GM18858 (cell line): ENCODE data around the gene INPP5F.

Experiments
- ATAC-seq: cut with Tn5 transposase; IDR thresholded peaks from one replicate; pipeline ENCODE4 v1.9.1; 2021; ENCODE audit not compliant: unreplicated experiment

Gene INPP5F

GRCh38 chr10:119807960-119808697 lies 82.3 kb downstream of the INPP5F start:
- no peak for ATAC-seq

DNA sequence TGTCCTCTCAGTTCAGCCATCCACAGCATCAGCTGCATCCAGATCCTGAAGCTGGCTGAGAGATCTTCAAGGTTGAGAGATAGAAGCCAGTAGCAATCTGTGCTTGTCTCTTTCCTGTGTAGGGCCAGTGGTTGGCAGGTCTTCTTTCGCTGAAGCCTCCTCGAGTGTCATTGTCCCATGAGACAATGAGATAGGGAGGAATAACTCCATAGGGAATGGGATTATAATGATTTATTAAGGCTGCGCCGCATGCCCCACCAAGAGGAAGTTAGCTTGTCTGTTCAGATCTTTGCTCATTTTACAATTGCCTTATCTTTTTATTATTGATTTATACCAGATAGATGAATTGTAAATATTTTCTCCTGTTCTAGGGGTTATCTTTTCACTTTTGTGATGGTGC lies 85.3 kb downstream of the INPP5F start:
- ATAC-seq: no peak

- no peak for ATAC-seq
These were observed 86.8 kb downstream of the INPP5F start for GRCh38 chr10:119812684-119813083.

GRCh38 chr10:119815671-119816070 lies 89.8 kb downstream of the INPP5F start:
- ATAC-seq: no peak

GRCh38 chr10:119817991-119818888 lies 92.4 kb downstream of the INPP5F start:
- no peak for ATAC-seq

GRCh38 chr10:119818889-119819270 lies 93.0 kb downstream of the INPP5F start:
- no peak for ATAC-seq

- ATAC-seq: no peak
These were observed 95.3 kb downstream of the INPP5F start for GRCh38 chr10:119821182-119821581.

DNA sequence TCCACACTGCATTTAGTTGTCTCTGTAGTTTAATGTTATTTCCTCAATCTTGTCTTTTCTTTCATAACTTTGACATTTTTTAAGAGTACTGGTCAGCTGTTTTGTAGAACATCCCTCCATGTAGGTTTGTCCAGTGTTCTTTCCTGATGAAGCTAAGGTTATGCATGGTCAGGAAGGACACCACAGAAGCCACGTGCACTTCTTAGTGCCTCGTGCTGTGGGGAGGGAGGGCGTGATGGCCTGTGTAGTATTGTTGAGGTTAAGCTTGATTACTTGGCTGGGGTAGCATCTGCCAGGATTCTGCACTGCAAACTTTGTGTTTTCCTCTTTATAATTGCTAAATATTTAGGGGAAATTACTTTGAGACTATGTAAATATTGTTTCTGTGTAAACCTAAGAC lies 98.4 kb downstream of the INPP5F start:
- ATAC-seq: no peak

GRCh38 chr10:119826771-119827170 lies 100.9 kb downstream of the INPP5F start:
- ATAC-seq: no peak

DNA sequence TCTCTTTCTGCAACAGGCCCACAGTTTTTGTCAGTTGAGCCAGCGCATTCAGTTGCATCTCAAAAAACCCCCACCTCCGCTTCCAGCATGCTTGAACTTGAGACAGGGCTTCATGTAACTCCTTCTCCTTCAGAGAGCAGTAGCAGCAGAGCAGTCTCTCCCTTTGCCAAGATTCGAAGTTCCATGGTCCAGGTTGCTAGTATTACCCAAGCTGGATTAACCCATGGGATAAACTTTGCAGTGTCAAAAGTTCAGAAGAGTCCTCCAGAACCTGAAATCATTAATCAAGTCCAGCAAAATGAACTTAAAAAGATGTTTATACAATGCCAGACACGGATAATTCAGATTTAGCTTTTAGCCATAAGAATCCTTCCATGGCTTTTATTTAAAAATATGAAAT lies 101.6 kb downstream of the INPP5F start:
- ATAC-seq: no peak

DNA sequence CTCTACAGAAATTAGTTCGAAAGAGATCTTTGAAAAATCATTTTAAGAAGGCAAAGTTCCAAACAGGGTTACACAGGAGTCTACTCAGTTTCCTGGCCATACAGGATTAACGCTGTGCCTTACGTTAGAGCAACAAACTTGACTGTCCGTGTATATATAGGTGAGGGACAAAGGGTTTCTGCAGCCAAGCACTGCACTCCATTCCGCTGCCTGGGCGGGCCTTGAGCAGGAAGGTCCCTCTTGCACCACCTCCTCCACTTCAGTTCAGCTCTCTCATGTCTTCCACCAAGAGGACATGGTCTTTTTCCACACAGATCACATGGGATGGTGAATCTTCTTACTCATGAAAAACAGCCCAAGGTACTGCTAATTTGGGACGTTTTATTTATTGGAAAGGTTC lies 103.6 kb downstream of the INPP5F start:
- ATAC-seq: no peak

DNA sequence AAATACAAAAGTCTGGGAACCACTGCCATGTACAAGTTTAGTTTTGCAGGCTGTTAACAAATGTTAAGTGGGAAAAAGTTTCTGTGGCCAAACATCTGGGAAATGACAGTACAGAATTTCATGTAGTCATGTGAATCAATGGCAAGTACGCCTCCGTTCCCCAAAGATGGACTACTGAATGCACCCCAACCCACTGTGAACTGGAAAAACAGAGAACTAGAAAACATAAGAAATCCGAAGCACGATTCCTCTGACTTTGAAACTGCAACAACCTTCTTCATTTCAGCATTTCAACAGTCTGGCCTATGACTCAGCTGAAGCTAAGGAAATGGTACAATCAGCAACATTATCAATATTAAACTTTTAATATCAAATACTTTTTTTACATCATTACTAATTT lies 105.0 kb downstream of the INPP5F start:
- no peak for ATAC-seq

- ATAC-seq: no peak
These were observed 105.8 kb downstream of the INPP5F start for GRCh38 chr10:119831656-119832055.

- no peak for ATAC-seq
These were observed 107.1 kb downstream of the INPP5F start for GRCh38 chr10:119832951-119833350.

GRCh38 chr10:119834188-119834587 lies 108.3 kb downstream of the INPP5F start:
- no peak for ATAC-seq

DNA sequence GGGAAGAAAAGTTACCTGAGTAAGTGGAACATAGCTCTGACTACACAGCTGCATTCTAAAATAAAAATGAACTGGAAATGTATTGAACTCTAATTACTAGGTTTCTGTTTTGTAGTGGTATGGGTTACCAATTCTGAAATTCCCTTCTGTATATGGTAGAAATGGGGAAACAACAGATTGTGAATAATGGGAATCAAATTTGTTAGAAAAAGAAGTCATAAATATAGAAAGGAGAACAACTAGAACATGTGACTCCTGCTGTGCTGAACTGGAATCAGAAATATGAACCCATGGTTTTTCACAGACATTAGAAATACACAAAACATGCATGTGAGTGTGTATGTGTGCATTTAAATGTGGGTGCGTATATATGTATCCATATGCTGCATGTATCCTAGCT lies 119.8 kb downstream of the INPP5F start:
- ATAC-seq: no peak

GRCh38 chr10:119849031-119849789 lies 123.4 kb downstream of the INPP5F start:
- ATAC-seq: no peak

DNA sequence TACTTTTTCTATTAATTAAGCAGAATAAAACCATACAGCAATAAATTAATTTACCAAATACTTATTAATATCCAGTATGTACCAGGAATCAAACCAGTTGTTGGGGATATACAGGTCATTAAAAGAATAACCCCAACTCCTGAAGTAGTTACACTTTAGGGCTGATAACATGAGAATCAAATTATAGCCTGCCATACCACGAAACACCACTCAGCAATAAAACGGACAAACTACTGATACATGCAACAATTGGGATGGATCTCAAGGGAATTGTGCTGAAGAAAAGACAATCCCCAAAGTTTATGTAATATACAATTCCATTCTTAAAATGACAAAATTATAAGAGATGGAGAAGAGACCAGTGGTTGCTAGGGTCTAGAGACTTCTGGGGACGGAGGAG lies 124.1 kb downstream of the INPP5F start:
- no peak for ATAC-seq

DNA sequence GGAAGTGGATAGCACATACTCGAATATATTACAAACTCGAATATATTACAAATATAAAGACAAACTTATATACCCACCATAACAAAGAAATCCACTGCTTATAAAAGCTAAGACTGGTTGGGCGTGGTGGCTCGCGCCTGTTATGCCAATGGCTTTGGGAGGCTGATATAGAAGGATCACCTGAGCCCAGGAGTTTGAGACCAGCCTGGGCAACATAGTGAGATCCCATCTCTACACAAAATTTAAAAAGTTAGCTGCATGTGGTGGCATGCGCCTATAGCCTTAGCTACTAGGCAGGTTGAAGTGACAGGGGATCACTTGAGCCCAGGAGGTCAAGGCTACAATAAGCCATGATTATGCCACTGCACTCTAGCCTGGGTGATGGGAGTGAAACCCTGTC lies 126.4 kb downstream of the INPP5F start:
- no peak for ATAC-seq

DNA sequence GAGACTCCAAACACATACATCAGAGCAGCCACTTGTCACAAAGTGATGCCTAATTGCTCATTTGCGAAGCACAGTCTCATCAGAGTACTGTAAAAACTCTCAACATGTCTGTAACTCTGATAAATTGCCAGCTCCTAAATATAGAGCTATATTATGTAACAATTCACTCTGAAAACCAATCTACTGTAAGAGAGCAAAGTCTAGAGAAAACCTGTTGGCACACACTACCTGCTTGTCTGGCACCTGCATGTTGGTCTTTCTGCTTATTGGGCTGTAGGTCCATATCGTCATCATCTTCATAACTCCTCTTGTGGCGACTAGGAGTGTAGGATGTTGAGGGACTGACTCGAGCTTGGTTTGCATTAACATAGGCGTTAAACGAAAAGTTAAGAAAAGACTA lies 127.0 kb downstream of the INPP5F start:
- no peak for ATAC-seq

- no peak for ATAC-seq
These were observed 127.7 kb downstream of the INPP5F start for GRCh38 chr10:119853574-119853973.

- no peak for ATAC-seq
These were observed 132.2 kb downstream of the INPP5F start for GRCh38 chr10:119858063-119858462.
